Subcutaneous adipose tissue (tissue), 4 donors: ENCODE results near the gene ADORA1. TPM values are rescaled to one million over a fixed set of nuclear protein-coding genes. Genes with fewer than 3 reads are reported as not detected.

ENCODE experiments used
- CTCF ChIP-seq: fragments of 450-650 bp; IDR thresholded peaks from one replicate; pipeline ENCODE4 v1.5.1; 2016; ENCODE audit warnings: low read depth, mild to moderate bottlenecking, control low read depth, antibody characterized with exemption, moderate library complexity
- total RNA-seq, 4 donors: library from RNA; depleted of rRNA; stranded (reverse); fragments of >200 nt; gene quantifications; one replicate each; pipeline ENCODE4 v1.1.0, GENCODE V29; 2016

Gene ADORA1
- total RNA-seq, 4 donors from 2014 or later: 0.33 to 8.3 (median 0.90) TPM

DNA sequence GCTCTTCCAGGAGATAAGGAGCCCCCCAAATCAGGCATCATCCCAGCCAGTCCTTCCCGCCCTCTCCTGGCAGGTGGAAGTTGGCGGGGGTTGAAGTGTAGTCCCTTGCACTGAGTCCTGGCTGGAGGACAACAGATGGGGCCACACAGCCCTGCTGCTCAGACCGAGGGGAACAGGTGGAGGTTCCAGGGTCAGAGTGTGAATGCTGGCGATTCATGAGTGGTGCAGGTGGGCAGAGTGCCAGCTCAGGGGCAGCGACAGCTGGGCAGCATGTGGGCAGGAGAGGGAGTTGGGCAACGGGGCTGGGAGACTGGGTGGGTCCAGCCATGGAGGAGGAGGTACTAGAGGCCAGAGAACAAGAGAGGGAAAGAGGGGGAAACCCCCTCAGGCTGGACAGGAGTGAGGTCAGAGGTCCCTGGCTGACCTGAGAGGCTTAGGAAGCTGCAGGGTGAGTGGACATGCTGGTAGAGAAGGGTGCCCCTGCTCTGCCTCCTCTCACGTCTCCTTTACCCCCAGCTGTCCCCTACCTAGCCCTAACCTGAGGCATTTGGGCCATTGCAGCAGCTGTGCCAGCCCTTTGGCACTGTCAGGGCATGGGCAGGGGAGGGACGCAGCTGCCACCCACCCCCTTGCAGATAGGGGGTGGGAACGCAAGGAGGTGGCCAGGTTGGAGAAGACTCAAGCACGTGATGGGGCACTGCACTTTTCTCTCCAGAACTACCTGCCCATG, 11.3 kb upstream of the ADORA1 start:
- TF ChIP-seq CTCF: no peak

DNA sequence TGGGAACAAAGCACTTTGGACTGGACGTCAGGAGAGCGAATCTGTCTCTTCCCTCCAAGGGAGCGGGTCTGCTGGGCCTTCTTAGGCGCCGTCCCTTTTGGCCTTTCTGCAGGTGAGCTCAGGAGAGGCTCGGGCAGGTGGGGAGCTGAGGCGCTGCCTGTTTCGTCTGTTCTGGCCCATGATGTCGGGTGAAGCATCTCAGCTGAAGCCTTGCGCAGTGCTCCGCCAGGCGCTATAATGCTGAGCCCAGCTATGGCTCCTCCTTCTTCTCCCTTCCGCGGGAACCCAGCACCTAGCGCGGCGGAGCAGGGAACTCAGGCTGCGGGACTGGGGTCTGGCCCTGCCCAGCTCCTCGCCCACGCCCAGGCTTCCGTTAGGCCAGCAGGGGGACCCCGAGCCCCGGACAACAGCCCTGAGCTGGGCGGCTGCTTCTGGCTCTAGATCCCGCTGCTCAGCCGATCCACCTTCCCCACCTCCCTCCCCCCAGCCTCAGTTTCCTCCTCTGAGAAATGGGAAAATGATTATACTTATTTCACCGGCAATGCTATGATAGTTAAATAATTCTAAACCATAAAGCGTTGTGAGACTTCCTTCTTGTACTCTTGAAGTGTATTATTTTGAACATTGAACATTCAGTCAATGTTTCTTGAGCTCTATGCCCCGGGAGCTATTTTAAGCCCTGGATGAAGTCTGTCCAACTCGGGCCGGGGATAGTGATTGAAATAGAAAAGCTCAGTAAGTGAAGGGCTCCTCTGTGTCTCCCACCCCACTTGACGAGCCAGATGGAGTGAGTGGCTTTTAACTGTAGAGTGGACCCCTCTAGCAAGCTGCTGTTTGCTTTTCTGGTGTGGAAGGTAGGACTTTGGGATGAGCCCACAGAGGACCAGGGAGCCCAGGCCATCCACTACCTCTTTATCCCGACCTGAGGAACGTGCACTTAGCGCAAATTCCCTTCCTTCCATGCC, 9.6 kb upstream of the ADORA1 start:
- TF ChIP-seq CTCF: no peak

DNA sequence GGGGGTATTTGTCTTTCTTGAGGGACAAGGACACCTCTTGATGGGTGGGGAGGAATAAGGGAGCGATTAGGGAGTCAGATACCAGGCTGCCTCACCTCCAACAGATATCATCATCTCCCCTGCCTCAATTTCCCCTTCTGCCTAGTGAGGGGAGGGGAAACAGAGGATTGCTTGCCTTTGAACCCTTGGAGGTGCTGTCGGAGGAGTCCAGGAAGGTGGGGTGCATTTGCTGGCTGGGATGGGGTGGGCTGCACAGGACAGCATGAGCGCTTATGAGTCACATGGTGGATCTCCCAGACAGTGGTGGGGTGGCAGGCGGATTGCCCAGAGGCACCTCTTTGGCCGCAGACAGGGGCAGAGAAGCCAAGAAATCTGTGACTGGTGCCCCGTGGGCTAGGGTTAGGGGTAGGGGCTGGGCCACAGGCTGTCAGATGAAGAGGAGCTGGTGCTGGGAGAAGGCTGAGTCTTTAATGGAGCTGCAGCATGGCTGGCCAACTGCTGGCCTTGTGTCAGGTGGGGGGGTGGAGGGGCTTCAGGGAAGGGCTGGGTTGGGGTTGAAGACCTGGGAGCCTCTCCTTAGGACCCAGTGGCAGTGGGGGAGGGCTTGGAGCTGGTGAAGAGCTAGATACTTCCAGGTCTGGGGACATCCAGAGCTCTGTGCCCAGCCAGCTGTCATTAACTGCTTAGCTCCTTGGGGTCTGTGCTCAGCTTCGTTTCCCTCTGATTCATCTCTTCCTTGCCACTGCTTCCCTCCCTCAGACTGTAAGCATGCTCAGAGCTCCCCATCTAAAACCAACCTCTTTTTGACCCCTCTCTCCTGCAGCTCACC, 7.0 kb upstream of the ADORA1 start:
- no peak for TF ChIP-seq CTCF

DNA sequence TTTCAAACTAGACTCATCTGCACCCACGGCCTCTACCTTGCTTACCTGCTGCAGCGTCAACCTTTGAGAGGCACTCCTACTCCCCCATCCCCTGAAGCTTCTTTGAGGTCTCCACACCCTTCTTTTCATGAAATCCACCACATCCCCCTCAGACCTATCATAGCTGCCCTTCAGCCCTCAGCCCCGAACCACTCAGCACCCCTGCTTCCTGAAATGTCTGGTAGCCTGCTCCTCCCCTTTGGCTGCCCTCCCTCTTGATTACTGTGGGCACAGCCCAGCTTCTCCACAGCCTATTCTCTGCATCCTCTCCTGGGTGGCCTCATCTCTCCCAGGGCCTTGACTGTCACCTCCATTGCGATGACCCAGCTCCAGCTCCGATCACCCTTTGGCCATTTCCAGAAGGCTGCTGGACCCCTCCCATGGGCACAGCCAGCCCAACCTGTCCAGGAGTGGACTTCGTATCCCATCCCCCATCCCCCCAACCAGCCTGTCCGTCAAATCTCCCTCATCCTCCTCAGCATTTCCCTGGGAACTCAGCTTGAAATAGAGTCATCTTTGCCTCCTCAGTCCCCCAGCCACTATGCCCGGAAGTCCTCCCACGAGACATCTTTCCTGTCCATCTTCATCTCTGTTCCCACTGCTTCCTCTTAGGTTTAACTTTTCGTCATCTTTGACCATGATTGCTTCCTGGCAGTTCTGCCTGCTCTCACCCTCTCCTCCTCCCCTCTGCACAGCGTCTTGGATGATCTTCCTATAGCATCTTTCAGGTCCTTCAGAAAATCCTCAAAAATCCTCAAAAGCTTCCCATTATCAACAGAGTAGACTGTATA, 6.1 kb upstream of the ADORA1 start:
- no peak for TF ChIP-seq CTCF

- no peak for TF ChIP-seq CTCF
Observed at GRCh38 chr1:203122159-203122558, 5.4 kb upstream of the ADORA1 start.

GRCh38 chr1:203124011-203124410, 3.5 kb upstream of the ADORA1 start:
- TF ChIP-seq CTCF: no peak
